GM21360 (cell line): ENCODE results near the gene EDIL3.
"Not testable (repeated sequence)": the region's sequence is repeated elsewhere in the genome, so short reads cannot be mapped to it uniquely, and the experiment has no call there.

Source experiments
- ATAC-seq: cut with Tn5 transposase; IDR thresholded peaks from one replicate; pipeline ENCODE4 v1.9.1; 2021; ENCODE audit warnings: mild to moderate bottlenecking, moderate library complexity; ENCODE audit not compliant: unreplicated experiment

Gene EDIL3

DNA sequence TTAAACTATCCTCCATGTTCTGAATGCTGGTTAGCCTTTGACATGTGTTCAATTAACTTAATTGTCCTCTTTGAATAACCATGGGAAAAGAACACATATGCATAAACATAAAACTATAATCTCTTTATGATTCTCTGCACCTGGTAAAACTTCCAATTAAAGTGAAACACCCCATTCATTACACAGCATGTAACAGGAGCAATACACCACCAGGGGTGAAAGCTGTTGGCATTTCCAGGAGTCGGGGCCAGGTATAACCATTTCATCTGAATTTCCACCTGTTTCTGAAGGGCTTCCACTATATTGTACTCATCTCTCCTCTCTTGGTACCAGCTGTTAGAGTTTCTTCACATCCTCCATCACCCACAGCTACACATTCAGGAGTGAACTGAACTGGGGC, 303.8 kb downstream of the EDIL3 start:
- no peak for ATAC-seq

DNA sequence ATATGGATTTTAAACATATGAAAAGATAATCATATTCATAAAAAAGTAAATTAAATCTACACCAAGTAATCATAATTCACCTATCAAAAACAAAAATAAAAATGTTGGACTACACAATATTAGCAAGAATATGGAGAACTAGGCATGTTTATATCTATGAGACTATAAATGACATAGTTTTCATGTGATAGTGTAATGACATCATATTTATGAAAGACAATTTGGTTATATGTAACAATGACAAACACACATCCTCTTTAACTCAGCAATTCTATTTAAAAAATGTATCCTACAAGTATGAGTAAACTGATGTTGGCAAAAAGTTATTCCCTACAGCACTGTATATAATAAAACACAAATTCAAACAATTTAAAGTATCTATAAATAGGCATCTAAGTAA, 312.3 kb downstream of the EDIL3 start:
- ATAC-seq = no peak

DNA sequence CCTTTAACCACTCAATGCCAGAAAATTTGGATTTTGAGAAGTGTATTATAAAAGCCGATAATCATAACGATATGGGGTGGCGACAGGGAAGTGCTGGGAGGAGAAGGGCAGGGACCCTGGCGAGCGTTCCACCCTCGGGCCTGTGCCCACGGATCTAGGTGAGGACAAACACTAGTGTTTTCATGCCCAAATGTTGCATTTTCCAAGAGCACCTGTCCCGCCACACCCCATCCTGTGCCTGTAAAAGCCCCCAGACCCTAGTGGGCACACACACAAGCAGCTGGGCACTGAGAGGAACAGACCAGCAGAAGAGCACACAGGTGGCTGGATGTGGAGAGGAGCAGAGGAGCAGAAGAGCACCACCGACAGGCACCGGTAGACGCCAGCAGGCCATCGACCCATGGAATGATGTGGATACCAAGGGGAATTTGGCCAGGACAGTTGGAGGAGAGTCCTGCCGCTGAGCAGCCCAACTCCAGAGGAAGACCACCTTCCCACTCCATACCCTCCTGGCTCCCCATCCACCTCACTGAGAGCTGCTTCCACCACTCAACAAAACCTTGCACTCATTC, 315.0 kb downstream of the EDIL3 start:
- ATAC-seq = no peak

DNA sequence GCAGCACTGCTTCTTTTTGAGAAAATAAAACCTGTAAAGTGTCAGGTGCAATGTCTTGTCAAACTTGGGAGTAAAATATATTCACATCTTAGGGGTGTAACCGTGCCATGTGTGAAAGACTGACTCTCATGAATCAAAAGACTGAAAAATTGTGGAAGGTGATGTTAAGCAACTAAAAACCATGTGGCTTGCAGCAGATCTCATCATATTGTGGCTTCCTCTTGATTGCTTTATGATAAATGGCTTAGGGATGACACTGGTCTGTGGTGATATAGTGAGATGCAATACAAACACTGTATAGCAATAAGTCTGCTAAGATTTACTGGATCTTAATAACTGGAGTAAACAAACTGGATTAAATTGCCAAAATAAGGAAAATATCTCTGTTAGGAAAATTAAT, 321.6 kb downstream of the EDIL3 start:
- no peak for ATAC-seq

DNA sequence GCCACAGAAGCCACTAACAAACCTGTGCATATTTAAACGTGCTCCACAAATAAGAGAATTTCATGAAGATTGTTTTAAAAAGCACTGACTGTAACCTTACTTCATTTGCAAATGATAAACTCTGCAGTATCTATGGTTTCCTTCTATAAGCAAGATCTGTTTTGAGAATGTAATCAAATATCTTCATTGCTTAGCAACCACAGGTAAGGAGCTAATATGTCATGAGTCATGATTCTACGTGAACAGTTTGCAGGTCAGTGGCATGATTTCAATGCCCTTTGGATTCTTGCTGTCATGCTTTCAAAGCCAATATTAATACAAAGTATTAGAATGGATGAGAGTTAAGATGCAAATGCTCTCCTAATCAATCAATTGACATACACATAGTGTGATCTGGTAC, 325.0 kb downstream of the EDIL3 start:
- no peak for ATAC-seq

DNA sequence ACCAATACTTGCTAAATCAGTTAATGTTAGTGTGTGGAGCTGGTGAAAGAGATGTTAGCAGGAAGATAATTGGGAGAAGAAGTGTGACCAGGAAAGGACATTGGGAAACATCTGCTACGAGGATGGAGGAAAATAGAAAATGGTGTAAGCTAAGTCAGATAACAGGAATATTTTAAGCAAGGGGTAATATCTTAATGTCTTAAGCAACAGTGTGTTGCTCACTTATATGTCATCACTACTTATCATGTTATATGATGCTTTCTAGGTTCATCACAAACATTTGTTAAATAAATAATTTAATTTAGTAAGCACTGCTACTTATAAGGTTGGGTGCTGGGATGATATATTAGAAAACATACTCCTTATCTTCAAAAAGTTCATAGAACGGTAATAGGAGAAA, 326.1 kb downstream of the EDIL3 start:
- ATAC-seq = no peak

DNA sequence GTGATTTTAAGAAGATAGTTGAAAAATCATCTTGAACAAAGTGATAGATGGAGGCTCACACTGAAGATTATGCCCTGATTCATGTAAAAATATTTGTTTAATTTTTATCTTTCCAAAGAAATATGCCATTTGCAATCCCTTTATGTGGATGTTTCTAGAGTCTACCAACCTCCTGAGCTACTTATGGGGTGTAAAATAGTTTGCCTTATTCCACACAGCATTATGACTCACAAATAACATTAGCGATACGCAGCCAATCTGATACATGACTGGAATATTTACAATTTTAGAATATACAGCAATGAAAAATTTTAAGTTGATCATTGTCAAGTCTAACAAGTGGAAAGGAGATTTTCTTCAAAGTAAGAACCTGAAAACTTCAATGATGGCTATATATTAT, 327.5 kb downstream of the EDIL3 start:
- ATAC-seq = no peak

DNA sequence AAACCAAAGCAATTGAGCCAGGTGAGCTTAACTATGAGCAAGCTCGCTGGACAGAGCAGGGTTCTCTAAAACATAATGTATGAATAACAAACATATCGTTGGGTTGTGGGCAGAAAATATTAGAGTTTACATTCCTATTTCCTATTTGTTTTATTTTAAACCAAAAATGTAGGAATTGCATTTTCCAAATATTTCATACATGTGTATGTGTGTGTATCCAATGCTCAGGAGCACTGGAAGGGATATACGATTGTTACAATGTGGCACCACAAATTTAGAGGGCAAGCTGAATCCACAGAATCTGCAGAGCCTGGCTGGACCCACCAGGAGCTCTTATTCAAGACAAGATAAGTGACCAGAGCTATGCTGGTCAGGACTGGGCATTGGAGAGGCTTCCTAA, 338.7 kb downstream of the EDIL3 start:
- no peak for ATAC-seq

DNA sequence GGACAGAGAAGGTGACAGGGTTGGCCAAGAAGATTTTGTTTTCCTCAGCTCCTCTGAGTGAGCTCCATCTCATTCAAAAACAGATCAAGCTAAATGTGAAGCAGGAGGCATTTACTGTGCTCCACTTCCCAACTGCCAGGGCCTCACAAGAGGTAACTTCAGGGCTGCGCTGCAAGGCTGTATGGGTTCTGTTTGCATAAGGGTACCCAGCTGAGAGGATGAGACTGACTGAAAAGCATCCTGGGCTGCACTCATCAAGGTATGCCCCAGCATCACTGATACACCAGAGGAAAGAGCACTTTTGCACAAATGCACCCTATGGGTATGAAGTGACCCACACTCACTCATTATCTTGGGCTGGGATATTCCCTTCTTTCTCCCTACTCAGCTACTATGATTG, 347.8 kb downstream of the EDIL3 start:
- ATAC-seq = no peak

DNA sequence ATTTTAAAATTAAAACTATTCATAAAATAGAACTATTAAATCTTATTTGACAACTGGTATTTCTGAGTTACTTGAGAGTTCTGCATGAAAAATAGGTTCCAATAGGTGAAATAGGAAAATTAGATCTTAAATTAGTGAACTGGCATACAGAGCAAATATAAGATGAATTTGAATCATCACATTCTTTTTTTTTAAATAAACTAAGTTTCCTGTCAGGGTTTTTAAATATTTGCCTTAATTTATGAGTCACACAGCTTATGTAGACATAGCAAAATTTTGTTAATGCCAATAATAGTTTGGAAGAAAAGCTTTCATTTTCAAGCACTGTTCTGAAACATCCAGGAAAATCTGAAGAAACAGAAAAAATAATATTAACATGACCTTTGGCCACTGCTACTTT, 352.4 kb downstream of the EDIL3 start:
- no peak for ATAC-seq

DNA sequence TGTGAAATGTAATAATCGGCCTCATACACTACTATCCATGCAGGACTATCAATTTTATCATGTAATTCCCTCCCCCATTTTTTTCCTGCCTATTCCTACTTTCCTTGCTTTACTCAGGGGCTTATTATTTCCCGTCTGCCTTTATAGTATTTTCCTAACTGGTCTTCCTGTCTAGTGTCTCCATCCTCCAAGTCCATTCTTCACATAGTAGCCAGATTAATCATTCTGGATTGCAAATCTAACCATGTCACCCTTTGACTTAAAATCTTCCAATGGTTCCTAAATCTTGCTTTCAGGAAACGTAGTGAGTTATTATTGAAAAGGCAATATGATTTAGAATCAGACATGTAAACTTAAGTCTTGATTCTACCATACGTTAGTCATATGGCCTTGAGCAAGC, 356.6 kb downstream of the EDIL3 start:
- ATAC-seq = no peak

DNA sequence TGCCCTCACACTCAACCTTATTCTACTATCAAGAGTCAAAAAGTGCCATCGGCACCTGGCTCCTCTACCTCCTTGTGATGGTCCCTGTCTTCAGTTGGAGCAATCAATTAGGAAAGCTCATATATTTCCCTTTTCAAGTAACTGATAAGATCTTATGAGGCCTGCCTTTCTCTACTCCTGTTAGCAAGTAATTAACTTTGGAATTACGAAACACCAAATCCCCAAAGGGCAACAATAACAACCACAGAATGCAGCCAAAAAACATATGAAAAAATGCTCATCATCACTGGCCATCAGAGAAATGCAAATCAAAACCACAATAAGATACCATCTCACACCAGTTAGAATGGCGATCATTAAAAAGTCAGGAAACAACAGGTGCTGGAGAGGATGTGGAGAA, 366.2 kb downstream of the EDIL3 start:
- not testable (repeated sequence) for ATAC-seq

DNA sequence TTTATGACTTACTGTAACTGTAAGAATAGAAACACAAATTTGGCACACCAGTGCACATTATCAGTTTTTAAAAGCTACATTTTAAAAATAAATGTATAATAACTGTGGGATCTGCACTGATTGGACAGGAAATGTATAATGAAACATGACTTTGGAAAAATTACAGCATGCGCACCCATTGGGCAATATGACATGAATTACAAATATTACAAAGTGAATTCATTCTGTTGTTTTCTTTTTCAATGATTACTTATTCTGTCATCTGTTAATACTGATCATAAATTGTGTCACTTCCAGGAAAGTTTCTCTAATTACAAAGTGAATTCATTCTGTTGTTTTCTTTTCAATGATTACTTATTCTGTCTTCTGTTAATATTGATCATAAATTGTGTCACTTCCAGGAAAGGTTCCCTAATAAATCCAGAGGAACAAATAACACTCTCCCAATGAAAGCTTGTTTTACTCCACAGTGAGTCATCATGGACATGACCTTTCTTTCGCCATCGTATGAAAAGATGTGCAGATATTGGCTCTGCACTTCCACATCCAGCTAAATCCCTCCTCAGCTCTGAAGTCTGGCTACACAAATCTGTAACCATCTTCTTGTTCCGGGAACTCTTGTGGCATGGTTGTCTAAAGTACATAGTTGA, 367.0 kb downstream of the EDIL3 start:
- ATAC-seq = no peak

DNA sequence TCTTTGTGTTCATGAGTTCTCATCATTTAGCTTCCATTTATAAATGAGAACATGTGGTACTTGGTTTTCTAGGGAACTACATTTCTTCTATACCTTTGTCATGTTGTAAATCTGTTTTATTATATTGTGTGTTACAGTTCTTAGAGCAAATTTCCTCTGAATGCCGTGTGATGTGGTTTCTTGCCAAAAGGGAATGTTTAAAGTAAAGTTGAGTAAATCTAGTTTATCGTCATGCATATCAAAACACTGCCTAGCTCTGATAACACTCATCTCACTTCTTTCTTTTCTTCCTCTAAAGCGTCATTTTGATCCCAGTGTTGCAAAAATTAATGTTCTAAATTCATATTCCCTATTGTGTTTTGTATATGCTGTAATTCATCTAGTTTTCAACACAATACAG, 368.6 kb downstream of the EDIL3 start:
- no peak for ATAC-seq

DNA sequence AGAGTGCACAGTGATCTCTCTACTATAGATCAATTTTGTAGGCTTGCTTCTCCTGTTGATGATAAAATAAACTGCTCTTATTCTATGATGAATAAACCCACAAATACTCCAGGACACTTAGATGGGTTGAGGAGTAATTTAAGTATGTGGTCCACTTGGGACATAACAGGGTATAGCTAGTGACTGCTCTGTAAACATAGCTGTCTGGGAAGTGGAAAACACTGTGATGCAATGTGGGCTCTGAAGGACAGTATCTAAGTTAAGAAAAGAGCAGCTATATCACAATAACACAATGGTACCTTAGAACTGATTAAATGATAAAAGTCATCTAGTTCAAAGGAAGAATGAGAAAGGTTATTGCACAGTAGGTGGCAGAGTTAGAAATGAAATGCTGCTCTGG, 369.7 kb downstream of the EDIL3 start:
- no peak for ATAC-seq

DNA sequence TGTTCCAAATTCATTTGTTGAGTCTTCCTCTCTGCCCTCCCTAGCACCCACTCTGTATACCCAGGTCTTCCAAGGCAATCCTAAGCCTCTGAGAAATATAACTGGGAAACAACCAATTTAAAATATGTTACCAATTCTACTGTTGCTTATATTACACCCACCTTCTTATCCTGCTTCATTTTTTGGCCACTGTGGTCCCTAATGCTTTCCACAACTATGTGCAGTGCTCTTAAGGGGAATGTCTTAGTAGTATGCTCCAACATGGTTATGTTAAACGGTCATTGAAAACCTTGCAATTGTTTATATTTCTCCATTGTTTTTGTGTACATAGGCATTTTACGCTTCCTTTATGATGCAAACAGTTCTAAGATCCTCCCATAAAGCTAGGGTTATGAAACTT, 390.9 kb downstream of the EDIL3 start:
- no peak for ATAC-seq

DNA sequence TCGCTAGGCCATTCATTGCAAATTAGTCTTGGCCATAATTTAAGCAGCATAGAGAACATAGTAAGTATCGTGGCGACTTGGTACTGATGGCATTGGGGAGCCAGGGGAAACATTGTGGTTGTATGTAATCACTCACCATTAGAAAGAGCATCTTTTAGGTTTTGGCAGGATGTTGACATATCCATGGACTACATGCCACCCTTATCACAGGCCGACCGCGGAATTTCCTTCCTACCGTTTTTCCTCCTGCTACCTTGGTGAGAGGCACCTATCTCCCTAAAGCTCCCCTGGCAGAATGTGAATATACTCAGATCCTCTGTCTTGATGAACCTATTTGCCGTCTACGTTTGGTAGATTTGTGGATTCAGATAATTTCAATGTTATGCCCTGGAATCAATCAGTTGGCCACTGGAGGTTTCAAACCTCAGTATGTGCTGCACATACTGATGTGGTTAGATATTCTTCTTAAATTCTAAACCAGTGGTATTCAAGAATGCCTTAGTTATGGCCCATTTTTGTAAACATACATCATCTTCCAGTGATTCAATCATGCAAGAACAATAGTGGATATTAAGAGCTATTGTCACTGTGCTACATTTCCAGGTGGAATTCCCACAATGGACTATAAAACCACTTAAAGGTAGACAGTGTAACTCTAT, 393.0 kb downstream of the EDIL3 start:
- no peak for ATAC-seq

DNA sequence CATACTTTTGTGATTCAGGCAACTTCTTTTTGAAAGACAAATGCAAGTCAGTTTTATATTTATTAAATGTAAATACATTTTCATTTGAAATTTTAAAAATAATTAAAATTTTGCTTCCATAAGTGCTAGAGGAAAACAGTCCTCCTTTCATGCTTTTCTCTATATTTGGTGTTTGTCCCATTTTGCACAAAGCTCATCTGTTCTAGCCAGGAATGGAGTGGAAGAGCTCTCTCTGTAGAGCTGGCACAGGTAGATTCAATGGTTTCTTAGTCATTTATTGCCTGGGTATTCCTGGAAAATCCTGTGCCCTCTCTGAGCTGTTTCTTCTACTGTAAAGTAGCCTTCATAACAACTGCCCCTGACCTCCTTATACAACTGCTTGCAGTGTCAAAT, 396.4 kb downstream of the EDIL3 start:
- ATAC-seq = no peak

DNA sequence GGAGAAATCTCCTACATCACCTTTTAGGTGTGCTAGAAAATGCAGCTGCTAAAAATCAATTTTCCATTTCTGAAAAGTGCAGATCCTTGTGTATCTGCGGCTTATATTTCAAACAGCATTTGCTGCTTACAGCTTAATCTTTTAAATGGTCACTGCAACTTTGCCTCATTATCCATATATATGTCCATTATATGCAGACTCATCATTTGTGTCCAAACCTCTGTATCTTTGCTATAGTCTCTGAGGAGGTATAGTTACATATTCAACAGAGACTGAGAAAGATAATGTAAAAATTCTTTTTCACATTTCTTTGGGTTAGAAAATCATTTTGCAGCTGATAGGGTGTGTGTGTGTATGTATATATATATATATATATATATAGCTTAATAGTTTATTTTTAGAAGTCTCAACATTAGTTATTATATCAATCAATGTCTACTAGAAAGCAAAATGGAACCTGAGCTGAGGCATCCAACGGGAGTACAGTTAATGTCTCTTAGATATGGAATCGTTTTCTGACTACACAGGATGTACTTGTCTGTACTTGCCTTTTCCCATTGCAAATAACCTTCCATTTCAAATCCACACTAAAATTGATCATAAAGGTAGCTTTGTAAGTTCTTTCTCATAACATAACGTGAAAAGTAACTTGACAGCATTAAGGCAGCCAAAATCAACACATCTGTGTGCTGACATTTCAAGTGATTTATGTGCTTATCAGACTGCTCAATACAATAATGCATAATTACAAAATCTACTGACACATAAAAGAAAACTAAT, 397.0 kb downstream of the EDIL3 start:
- no peak for ATAC-seq

DNA sequence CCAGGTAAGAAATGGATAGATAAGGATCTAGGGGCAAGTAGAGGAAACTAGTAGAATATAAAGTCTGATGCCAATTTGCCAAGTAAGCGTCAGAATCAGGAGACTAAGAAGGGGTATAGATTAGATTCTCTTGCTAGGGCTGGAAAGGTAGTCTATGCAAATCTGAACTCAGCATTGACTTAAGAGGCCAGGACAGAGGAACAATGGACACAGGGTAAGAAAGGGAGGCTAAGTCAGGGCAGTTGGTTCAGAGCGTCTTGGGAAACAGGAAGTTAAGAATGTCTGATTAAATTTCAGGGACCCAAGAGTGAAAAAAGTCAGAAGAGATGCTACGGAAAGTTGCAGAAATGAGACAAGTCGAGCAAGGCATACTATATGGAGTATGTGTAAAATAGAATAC, 400.8 kb downstream of the EDIL3 start:
- no peak for ATAC-seq

DNA sequence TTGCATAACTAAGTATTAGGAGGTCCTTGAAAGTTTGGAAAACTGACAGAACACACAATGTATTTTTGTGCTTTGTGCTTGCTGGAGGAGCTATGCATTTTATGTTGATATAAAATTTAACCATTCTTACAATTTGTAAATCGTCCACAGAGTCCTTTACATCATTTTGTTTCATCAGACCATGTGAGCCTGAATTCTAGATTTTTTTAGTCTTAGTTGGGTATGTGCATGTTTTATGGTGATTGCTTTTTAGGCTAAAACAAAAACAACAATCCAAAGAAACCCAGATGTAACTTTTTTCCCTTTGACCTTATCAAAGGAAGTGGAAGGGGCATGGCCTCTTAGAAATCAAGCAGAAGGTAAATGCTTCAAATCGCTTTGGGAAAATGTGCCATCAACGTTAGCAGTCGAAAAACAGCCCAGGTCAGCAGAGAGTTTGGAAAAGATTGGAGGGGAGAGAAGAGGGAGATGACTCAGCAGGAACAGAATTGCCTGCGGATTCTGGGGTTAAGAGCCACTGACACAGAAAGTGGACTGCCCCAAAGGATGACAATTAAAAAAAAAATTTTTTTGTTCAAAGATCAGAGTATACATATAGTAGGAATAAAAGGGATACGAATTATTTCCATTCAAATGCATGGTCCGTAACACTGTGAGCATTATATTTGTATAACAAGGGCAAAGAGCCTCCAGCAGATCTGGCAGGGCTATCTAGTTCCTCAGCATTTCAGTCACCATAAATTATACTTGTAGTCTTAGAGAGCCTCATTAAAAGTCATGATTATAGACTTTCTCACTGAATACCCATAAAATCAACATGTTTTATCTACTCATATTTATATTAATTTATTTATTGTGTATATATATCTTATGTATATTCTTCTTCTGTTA, 410.5 kb downstream of the EDIL3 start:
- no peak for ATAC-seq
